ENCODE measurements around the gene ZSCAN1. TPM values are rescaled to one million over a fixed set of nuclear protein-coding genes. Genes with fewer than 3 reads are reported as not detected.
"Not testable (repeated sequence)": the region's sequence is repeated elsewhere in the genome, so short reads cannot be mapped to it uniquely, and the experiment has no call there.

The ZSCAN1 gene
- 2.3 and 4.3 TPM in 2 replicates for polyA plus RNA-seq (2014; cell fraction: cytosol; rRNA removed)
- 3.3 and 6.2 TPM in 2 replicates for polyA plus RNA-seq (2014; cell fraction: nucleus; rRNA removed)

DNA sequence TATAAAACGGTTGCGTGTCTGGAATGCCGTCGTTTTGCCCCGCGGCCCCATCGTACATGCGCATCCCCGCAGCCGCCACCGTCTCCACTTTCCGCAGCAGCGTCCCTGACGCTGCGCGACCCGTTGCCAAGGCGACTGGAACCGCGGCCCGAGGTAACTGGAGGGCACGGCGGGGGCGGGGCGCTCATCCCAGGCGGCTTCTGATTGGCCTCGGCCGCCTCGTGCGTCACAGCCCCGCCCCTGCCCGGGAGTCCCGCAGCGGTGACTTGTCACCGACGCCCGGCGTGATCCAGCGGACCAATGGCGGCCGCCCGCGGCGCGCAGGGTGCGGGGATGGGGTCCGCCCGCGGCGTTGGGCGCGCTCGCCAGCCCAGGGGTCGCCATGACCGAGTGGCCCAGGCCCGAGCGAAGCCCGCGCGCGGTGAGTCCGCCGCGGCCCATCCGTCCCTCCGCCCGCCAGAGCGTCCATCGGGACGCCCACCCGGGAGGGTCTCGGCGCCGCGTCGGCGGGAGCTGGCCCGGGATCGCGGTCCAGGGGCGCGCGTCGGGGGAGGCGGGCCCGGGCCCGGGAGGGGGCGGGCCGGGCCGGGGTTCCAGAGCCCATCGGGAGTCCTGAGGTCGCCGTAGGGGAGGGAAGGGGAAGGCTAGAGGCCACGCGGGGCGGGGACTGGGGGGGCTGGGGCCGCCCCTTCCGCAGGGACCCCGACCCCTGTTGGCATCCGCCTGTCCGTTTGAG, at the start of gene ZSCAN1:
TSS of gene ZSCAN1 (plus strand) at position 285 of the 736 bp plus-strand sequence. CDS start 3,812 bp downstream, outside the sequence.
- DNase-seq (ENCODE audit: low spot score) = peak; percentile 82

DNA sequence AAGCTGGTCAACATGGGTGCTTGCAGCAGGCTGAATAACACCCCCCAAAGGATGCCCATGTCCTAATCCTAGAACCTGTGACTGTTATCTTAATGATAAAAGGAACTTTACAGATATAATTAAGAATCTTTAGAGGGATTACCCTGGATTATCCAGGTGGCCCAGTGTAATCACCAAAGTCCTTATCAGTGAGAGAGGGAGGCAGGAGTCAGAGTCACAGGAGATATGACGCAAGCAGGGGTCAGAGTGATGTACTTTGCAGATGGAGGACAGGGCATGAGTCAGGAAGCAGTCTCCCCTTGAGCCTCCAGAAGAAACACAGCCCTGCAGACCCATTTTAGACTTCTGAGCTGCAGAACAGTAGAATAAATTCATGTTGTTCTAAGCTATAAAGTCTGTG, 41.0 kb upstream of the ZSCAN1 start:
- DNase-seq (ENCODE audit: low spot score) = no peak

DNA sequence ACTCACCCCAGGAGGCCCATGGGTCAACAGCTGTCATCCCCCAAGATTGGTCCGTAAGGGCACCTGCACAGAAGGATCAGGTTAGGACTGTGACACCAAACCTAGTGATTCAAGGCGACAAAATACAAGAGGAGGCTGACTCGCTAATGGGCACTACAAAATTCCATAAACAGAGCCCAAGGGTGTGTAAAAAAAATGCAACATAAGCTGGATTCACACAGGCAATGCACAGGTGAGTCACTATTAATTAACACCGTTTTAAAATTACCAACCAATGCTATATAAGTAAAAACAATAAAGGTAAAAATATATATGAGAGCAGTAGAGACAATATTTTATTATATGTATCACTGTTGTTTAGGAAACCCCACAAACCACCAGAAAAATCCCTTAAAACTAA, 33.1 kb upstream of the ZSCAN1 start:
- DNase-seq (ENCODE audit: low spot score) = no peak

- peak; percentile 7 for DNase-seq (ENCODE audit: low spot score)
These were observed 31.9 kb upstream of the ZSCAN1 start for GRCh38 chr19:58001895-58002369.

DNA sequence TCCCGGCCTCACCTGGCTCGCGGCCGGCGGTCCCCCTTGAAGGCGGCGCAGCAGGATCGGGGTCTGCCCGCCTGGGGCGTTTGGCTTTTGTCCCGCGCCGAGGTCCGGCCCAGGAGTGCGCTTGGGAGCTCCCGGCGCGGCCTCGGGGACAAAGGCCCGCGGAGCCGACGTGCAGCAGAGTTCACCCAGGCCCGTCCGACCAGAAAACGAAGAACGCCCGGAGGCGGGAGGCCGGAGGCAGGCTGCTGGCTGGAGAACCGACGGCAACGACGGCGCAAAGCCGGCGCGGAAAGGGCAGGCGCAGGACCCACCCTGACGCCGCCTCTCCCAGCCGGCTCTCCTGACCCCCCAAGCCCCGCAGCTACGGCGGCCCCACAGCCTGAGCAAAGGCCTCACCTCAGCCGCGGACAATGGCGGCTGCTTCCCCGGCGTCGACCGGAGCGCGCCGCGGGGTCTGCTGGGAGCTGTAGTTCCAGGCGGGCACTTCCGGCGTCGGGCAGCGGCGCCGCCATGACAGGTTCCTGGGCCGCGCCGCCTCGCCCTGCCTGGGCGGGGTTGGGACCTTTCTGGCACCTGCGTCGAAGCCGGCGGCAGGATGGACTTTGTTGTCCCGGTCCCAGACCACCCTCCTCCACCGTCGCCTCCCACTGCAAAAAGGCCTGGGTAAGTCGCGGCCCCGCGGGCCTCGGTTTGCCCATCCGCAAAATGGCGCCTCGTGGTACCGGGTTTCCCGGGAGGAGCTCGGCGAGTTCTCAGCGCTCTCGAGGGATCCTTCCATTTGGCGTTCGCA, 31.2 kb upstream of the ZSCAN1 start, which contains the start of gene ZNF606:
TSS of gene ZNF606 (minus strand) at position 437 of the 790 bp plus-strand sequence. CDS start 1,501 bp downstream, outside the sequence.
- DNase-seq (ENCODE audit: low spot score) = peak; percentile 72

DNA sequence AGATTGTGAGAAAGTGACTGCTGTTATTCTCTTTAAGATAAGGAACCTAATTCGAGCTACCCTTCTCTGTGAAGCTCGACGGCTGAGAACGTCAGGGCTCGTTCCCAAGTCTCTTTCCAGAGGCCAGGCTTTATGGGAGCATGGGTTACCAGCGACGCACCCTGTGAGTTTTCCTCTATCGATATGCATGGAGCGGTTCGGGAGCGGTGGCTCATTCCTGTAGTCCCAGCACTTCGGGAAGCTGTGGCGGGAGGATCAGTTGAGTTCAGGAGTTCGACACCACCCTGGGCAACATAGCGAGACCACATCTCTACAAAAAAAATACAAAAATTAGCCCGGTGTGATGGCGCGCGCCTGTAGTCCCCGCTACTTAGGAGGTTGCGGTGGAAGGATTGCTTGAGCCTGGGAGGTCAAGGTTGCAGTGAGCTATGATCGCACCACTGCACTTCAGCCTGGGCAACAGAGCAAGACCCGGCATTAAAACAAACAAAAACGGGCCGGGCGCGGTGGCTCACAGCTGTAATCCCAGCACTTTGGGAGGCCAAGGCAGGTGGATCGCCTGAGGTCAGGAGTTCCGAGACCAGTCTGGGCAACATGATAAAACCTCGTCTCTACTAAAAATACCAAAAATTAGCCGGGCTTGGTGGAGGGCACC, 30.5 kb upstream of the ZSCAN1 start:
- DNase-seq (ENCODE audit: low spot score) = no peak

GRCh38 chr19:58007285-58007684, 26.5 kb upstream of the ZSCAN1 start:
- DNase-seq (ENCODE audit: low spot score) = no peak

DNA sequence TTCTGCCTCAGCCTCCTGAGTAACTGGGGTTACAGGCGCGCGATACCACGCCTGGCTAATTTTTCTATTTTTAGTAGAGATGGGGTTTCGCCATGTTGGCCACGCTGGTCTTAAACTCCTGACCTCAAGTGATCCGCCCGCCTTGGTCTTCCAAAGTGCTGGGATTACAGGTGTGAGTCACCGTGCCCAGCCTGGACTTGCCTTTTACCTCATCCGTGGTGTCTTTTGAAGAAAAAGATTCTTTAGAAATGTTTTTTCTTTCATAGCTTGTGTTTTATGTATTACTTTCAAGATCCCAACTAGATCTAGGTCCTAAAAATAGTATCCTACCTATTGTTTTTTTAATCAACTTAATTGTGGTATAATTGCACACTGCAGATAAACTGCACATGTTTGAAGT, 24.9 kb upstream of the ZSCAN1 start:
- not testable (repeated sequence) for DNase-seq (ENCODE audit: low spot score)

DNA sequence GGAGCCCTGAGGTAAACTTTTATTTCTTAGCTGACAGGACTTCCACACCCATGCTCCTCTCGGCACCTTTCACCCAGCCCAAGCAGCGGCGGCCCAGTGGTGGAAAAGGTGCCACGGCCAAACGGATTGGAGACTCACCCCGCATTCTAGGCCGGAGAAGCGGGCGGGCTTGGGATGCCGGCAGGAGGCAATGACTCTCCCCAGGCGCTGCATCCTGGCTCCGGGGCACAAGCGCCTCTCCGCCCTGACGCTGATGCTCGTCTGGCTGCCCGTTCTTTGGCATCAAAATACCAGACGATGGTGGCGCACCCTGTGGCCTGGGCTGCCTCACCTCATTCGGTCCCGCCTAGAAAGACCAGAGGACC, 24.5 kb upstream of the ZSCAN1 start:
- DNase-seq (ENCODE audit: low spot score) = no peak

- peak; percentile 80 for DNase-seq (ENCODE audit: low spot score)
These were observed 24.0 kb upstream of the ZSCAN1 start for GRCh38 chr19:58009666-58010301.

- DNase-seq (ENCODE audit: low spot score) = no peak
These were observed 23.3 kb upstream of the ZSCAN1 start for GRCh38 chr19:58010507-58010906.

GRCh38 chr19:58014141-58014540, 19.7 kb upstream of the ZSCAN1 start:
- no peak for DNase-seq (ENCODE audit: low spot score)

GRCh38 chr19:58020129-58020528, 13.7 kb upstream of the ZSCAN1 start:
- no peak for DNase-seq (ENCODE audit: low spot score)

- peak; percentile 51 for DNase-seq (ENCODE audit: low spot score)
These were observed 12.1 kb upstream of the ZSCAN1 start for GRCh38 chr19:58021541-58022282.

- DNase-seq (ENCODE audit: low spot score) = no peak
These were observed 11.6 kb upstream of the ZSCAN1 start for GRCh38 chr19:58022283-58022660.

DNA sequence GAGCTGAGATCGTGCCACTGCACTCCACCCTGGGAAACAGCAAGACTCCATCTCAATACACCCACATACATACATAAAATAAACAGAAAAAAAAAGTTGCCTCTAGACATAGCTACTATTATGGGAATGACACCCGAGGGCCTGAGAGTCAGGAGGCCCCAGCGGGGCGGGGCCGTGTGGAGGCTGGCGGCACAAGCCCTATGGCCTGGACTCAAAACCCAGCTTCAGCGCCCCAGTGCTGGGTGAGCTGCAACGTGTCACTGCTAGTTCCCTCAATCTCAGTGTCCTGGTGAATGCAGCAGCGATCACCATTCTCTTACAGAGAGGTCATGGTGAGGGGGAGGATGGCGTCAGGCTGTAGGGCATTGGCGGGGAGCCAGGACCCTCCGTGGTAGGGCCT, 9.2 kb upstream of the ZSCAN1 start:
- no peak for DNase-seq (ENCODE audit: low spot score)

GRCh38 chr19:58034477-58034793, 610 bp downstream of the ZSCAN1 start:
- DNase-seq (ENCODE audit: low spot score) = no peak

- DNase-seq (ENCODE audit: low spot score) = no peak
These were observed 2.0 kb downstream of the ZSCAN1 start for GRCh38 chr19:58035863-58036262.

DNA sequence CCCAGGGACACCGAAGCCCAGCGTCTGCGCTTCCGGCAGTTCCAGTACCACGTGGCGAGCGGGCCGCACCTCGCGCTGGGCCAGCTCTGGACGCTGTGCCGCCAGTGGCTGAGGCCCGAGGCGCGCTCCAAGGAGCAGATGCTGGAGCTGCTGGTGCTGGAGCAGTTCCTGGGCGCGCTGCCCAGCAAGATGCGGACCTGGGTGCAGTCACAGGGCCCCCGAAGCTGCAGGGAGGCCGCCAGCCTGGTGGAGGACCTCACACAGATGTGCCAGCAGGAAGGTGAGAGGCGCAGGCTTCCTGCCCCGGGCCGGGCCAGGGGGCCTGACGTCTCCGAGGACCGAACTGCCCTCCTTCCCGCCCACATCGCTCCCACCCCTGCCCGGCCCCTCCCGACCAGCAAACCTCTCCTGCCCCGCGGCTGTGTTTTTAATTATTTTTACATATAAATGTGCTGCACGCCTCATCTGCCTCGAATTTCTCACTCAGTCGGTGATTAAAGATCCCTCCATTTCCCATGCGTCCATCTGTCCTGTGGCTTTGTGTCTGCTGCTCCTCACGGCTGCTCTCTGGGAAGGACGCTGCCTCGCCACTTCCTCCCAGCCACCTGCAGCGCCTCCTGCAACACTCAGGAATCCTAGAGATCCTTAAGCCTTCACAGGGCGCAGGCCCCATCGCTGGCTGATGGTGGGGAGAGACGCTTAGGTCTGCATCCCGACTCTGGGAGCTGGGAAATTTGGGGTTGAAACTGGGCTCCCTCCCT, 4.3 kb downstream of the ZSCAN1 start:
- DNase-seq (ENCODE audit: low spot score) = no peak

GRCh38 chr19:58038688-58039204, 4.9 kb downstream of the ZSCAN1 start:
- no peak for DNase-seq (ENCODE audit: low spot score)

All from SK-N-DZ (cell line).